H1 (cell line): ENCODE results near the gene NAGS. TPM values are rescaled to one million over a fixed set of nuclear protein-coding genes. Genes with fewer than 3 reads are reported as not detected.

Experiments used
- CTCF ChIA-PET: fragments of 300-600 bp; sonication (Branson Sonifier 250); formaldehyde crosslinking; loops from one replicate; lab custom pipeline; 2021; ENCODE audit not compliant: partially characterized antibody; lab: Charles Lee
- POLR2A ChIA-PET: fragments of 300-600 bp; sonication (Branson Sonifier 250); formaldehyde crosslinking; loops from one replicate; lab custom pipeline; 2021; ENCODE audit warnings: inconsistent platforms; ENCODE audit not compliant: partially characterized antibody; lab: Charles Lee
- DNase-seq, 2 experiments: peaks; one replicate each; pipeline versions ENCODE4 v3.0.0 to v3.0.0-alpha.2; 2010 to 2022; ENCODE audit warnings: low spot score in 2 of 2, low read depth in 1 of 2, mixed read lengths in 1 of 2
- FAIRE-seq: peaks from 2 replicates; lab custom pipeline; 2011; peaks lifted over from hg19 to GRCh38; lab: Jason Lieb, UNC
- H2AFZ ChIP-seq: 2 replicates; pipeline ENCODE4 v1.8.1; 2012; ENCODE audit warnings: low read length, inconsistent platforms
- H2AK5ac ChIP-seq: 2 replicates; pipeline ENCODE4 v1.6.1; 2013; ENCODE audit warnings: low read depth, low read length
- H2BK120ac ChIP-seq: replicated peaks from 2 replicates; pipeline ENCODE3; 2013; ENCODE audit warnings: low read depth, low read length, inconsistent platforms
- H2BK12ac ChIP-seq: 2 replicates; pipeline ENCODE4 v1.6.1; 2013; ENCODE audit warnings: low read depth, low read length
- H2BK15ac ChIP-seq: 2 replicates; pipeline ENCODE4 v1.6.1; 2013; ENCODE audit warnings: low read length
- H2BK20ac ChIP-seq: 2 replicates; pipeline ENCODE4 v1.6.1; 2013; ENCODE audit warnings: low read length
- H2BK5ac ChIP-seq: 2 replicates; pipeline ENCODE4 v1.6.1; 2013; ENCODE audit warnings: low read depth, low read length
- H3K14ac ChIP-seq: 2 replicates; pipeline ENCODE4 v1.6.1; 2013; ENCODE audit warnings: inconsistent platforms; ENCODE audit not compliant: insufficient read length
- H3K18ac ChIP-seq: 2 replicates; pipeline ENCODE4 v1.6.1; 2013; ENCODE audit warnings: low read length; ENCODE audit errors: extremely low read depth
- H3K23ac ChIP-seq: 2 replicates; pipeline ENCODE4 v1.6.1; 2013; ENCODE audit warnings: inconsistent platforms; ENCODE audit not compliant: insufficient read length
- H3K23me2 ChIP-seq: 2 replicates; pipeline ENCODE4 v1.6.1; 2013; ENCODE audit warnings: low read depth, low read length
- H3K27ac ChIP-seq: 2 replicates; pipeline ENCODE4 v1.6.1; 2011; ENCODE audit warnings: low read depth, low read length, inconsistent platforms
- H3K27me3 ChIP-seq, 4 experiments: replicated peaks in 1 of 4; 1 replicate in 1 of 4; 2 replicates in 3 of 4; pipeline versions ENCODE4 v1.6.1 to v1.8.1; 2011 to 2013; ENCODE audit warnings: low read length in 3 of 4, mild to moderate bottlenecking in 3 of 4, inconsistent platforms in 2 of 4, mixed read lengths in 2 of 4, moderate library complexity in 1 of 4; ENCODE audit not compliant: control insufficient read depth in 3 of 4, insufficient read depth in 3 of 4; ENCODE audit errors: extremely low read depth in 1 of 4
- H3K36me3 ChIP-seq, 4 experiments: 2 replicates each; pipeline versions ENCODE4 v1.6.1 to v1.8.1; 2011 to 2013; ENCODE audit warnings: mild to moderate bottlenecking in 4 of 4, low read length in 3 of 4, moderate library complexity in 2 of 4, control low read depth in 1 of 4, inconsistent platforms in 1 of 4; ENCODE audit not compliant: insufficient read depth in 4 of 4, control insufficient read depth in 2 of 4
- H3K4ac ChIP-seq: replicated peaks from 2 replicates; pipeline ENCODE3; 2013; ENCODE audit warnings: low read length, low read depth, mixed read lengths, inconsistent platforms; ENCODE audit not compliant: insufficient read length
- H3K4me1 ChIP-seq, 4 experiments: replicated peaks in 1 of 4; 1 replicate in 1 of 4; 2 replicates in 3 of 4; pipeline versions ENCODE4 v1.6.1 to v1.8.1; 2011 to 2013; ENCODE audit warnings: low read length in 3 of 4, inconsistent platforms in 2 of 4, mixed read lengths in 1 of 4; ENCODE audit not compliant: insufficient read depth in 4 of 4, control insufficient read depth in 3 of 4
- H3K4me2 ChIP-seq, 2 experiments: 2 replicates each; pipeline versions ENCODE4 v1.6.1 to v1.8.1; 2011 to 2013; ENCODE audit warnings: low read depth in 2 of 2, low read length in 2 of 2, control low read depth in 1 of 2, inconsistent platforms in 1 of 2, mild to moderate bottlenecking in 1 of 2; ENCODE audit not compliant: insufficient read depth in 1 of 2
- H3K4me3 ChIP-seq, 4 experiments: fragments of 200-600, 300-600 bp in 1 of 4; sonication (generic), shearing (Covaris generic), sonication (Bioruptor Twin) in 1 of 4; 2 replicates each; pipeline versions ENCODE4 v1.5.1 to v1.8.1; 2011 to 2016; ENCODE audit warnings: low read length in 4 of 4, low read depth in 3 of 4, control low read depth in 2 of 4, inconsistent platforms in 2 of 4, mild to moderate bottlenecking in 2 of 4, mixed read lengths in 1 of 4, moderate library complexity in 1 of 4; ENCODE audit not compliant: insufficient read depth in 2 of 4; ENCODE audit errors: extremely low read depth in 1 of 4
- H3K56ac ChIP-seq: replicated peaks from 2 replicates; pipeline ENCODE3; 2013; ENCODE audit warnings: low read depth, mild to moderate bottlenecking, mixed read lengths, low read length, inconsistent platforms; ENCODE audit not compliant: insufficient read length
- H3K79me1 ChIP-seq: 2 replicates; pipeline ENCODE4 v1.6.1; 2013; ENCODE audit warnings: low read depth, low read length, control low read depth
- H3K79me2 ChIP-seq, 2 experiments: 2 replicates each; pipeline versions ENCODE4 v1.6.1 to v1.8.1; 2012 to 2013; ENCODE audit warnings: low read length in 2 of 2, mild to moderate bottlenecking in 2 of 2, inconsistent platforms in 1 of 2; ENCODE audit not compliant: insufficient read depth in 2 of 2, control insufficient read depth in 1 of 2
- H3K9ac ChIP-seq, 4 experiments: replicated peaks in 1 of 4; 1 replicate in 1 of 4; 2 replicates in 3 of 4; pipeline versions ENCODE4 v1.6.1 to v1.8.1; 2011 to 2013; ENCODE audit warnings: low read depth in 3 of 4, low read length in 3 of 4, control low read depth in 2 of 4, mild to moderate bottlenecking in 2 of 4, moderate library complexity in 2 of 4, inconsistent platforms in 1 of 4; ENCODE audit errors: extremely low read depth in 1 of 4
- H3K9me3 ChIP-seq, 2 experiments: 2 replicates each; pipeline versions ENCODE4 v1.6.1 to v1.8.1; 2012 to 2013; ENCODE audit warnings: mild to moderate bottlenecking in 2 of 2, moderate library complexity in 2 of 2, control low read depth in 1 of 2, inconsistent platforms in 1 of 2, low read depth in 1 of 2, low read length in 1 of 2, mixed read lengths in 1 of 2; ENCODE audit not compliant: insufficient read depth in 2 of 2
- H4K20me1 ChIP-seq, 2 experiments: replicated peaks in 1 of 2; 2 replicates each; pipeline versions ENCODE3 to v1.8.1; 2011 to 2013; ENCODE audit warnings: inconsistent platforms in 2 of 2, low read length in 2 of 2, mild to moderate bottlenecking in 1 of 2; ENCODE audit not compliant: insufficient read depth in 2 of 2, control insufficient read depth in 1 of 2
- H4K5ac ChIP-seq: 2 replicates; pipeline ENCODE4 v1.6.1; 2013; ENCODE audit warnings: low read length, low read depth, mixed read lengths, inconsistent platforms; ENCODE audit not compliant: insufficient read length
- H4K8ac ChIP-seq: 2 replicates; pipeline ENCODE4 v1.8.0; 2013; ENCODE audit warnings: mild to moderate bottlenecking, moderate library complexity, low read length, inconsistent platforms; ENCODE audit not compliant: insufficient read depth; ENCODE audit errors: extremely low read depth
- H4K91ac ChIP-seq: replicated peaks from 2 replicates; pipeline ENCODE3; 2013; ENCODE audit warnings: low read length, mixed read lengths, inconsistent platforms; ENCODE audit not compliant: insufficient read length
- BRCA1 ChIP-seq: IDR thresholded peaks from 2 replicates; pipeline ENCODE4 v1.6.1; 2012; ENCODE audit warnings: low read depth, low read length, improper control_type of control experiment
- KDM1A ChIP-seq: fragments of 200-600, 300-600 bp; sonication (generic); IDR thresholded peaks from 2 replicates; pipeline ENCODE4 v1.7.1; 2016; ENCODE audit warnings: mild to moderate bottlenecking, low read length, borderline replicate concordance
- RNF2 ChIP-seq: fragments of 200-900, 300-1000 bp; sonication (generic); IDR thresholded peaks from 2 replicates; pipeline ENCODE4 v1.7.1; 2016; ENCODE audit warnings: borderline replicate concordance, low read depth, mild to moderate bottlenecking, antibody characterized with exemption, low read length; ENCODE audit not compliant: poor library complexity, severe bottlenecking; ENCODE audit errors: missing control alignments
- SAP30 ChIP-seq: fragments of 300-600 bp; sonication (generic); IDR thresholded peaks from 2 replicates; pipeline ENCODE4 v1.7.1; 2012; ENCODE audit warnings: low read length, moderate library complexity, mild to moderate bottlenecking, inconsistent platforms; ENCODE audit not compliant: insufficient read depth, insufficient replicate concordance
- SP4 ChIP-seq: IDR thresholded peaks from 2 replicates; pipeline ENCODE4 v1.6.1; 2012; ENCODE audit warnings: low read length, inconsistent platforms
- SRF ChIP-seq: IDR thresholded peaks from 2 replicates; pipeline ENCODE4 v1.6.1; 2011; ENCODE audit warnings: mild to moderate bottlenecking, low read depth, low read length, moderate library complexity
- TBP ChIP-seq: IDR thresholded peaks from 2 replicates; pipeline ENCODE4 v1.6.1; 2011; ENCODE audit warnings: low read depth, low read length, improper control_type of control experiment
- TCF12 ChIP-seq: IDR thresholded peaks from 2 replicates; pipeline ENCODE4 v1.6.1; 2011; ENCODE audit warnings: low read depth, mild to moderate bottlenecking, low read length
- ZNF274 ChIP-seq: IDR thresholded peaks from 2 replicates; pipeline ENCODE4 v1.7.0; 2012; ENCODE audit warnings: low read length, borderline replicate concordance; ENCODE audit errors: extremely low read depth
- WGBS, 2 experiments: shearing (Covaris generic) in 1 of 2; methylation state at CpG; one replicate each; pipeline versions ENCODE4 v1.1.6 to v1.1.7; 2013 to 2015; ENCODE audit warnings: low lambda C conversion rate in 2 of 2, mixed read lengths in 2 of 2, inconsistent platforms in 1 of 2, low coverage in 1 of 2, missing lambda C conversion rate in 1 of 2; ENCODE audit not compliant: insufficient replicate concordance in 2 of 2, insufficient coverage in 1 of 2, insufficient read length in 1 of 2; ENCODE audit errors: extremely low coverage in 1 of 2, missing lambda C conversion rate in 1 of 2; 5-methylcytosine and 5-hydroxymethylcytosine counted together
- polyA plus RNA-seq, 7 experiments: library from polyadenylated mRNA; depleted of rRNA in 3 of 7; stranded (reverse) in 5 of 7; unstranded in 2 of 7; fragments of >200 nt in 5 of 7; fragments of 200-250 nt in 2 of 7; gene quantifications; 1 replicate in 5 of 7; 2 replicates in 1 of 7; 4 replicates in 1 of 7; pipeline versions ENCODE4 v1.2.1 to v1.2.3, GENCODE V29; 2011 to 2013; ENCODE audit warnings: missing spikeins in 2 of 7, mixed read lengths in 2 of 7
- total RNA-seq: library from RNA; stranded (reverse); fragmentation: NEBNext Ultra II Directional; extraction: Animal tissue kit (Norgen Biotek cat#: 25700); gene quantifications from 2 replicates; pipeline ENCODE4 v1.2.1, GENCODE V29; 2021
- TF ChIP-seq, protein P1 (sequence below): IDR thresholded peaks from 2 replicates; pipeline ENCODE4 v1.6.1; 2012; ENCODE audit warnings: inconsistent platforms

Gene NAGS
- total and polyA plus RNA-seq, 2 of the 8 experiments (the other 6 are each of a cell fraction or from before 2014, with no cell fraction given), result 4.0 to 5.1 TPM

DNA sequence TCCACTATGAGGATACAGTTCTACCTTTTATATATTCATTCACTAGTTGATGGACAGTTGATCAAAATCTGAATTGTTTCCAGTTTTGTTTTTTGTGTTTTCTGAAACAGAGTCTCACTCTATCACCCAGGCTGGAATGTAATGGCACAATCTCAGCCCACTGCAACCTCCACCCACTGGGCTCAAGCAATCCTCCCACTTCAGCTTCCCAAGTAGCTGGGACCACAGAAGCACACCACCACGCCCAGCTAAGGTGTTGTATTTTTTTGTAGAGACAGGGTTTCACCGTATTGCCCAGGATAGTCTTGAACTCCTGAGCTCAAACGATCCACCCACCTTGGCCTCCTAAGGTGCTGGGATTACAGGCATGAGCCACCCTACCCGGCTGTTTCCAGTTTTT, 41.1 kb downstream of the NAGS start:
- Histone ChIP-seq H2BK120ac (no peak overlapping the region), H3K79me1 (peaks cover 4% of the 10 kb centered on the region), H2BK5ac (no peak overlapping the region), H3K36me3 (peaks cover 4 to 42% (median 17%) of the 10 kb centered on the region in 4 experiments), H3K23ac (no peak overlapping the region), H2BK12ac (no peak overlapping the region), H4K5ac (no peak overlapping the region), H3K27me3 (no peaks in the 10 kb centered on the region), H3K79me2 (peaks cover 0 to 76% of the 10 kb centered on the region in 2 experiments; a peak in 2 of 4 replicates), H3K4me2 (no peak overlapping the region), H3K4me1 (no peaks in the 10 kb centered on the region), H3K27ac (no peak overlapping the region), H2AFZ (no peak overlapping the region), H4K91ac (no peak overlapping the region), H3K9ac (no peak overlapping the region), H3K9me3 (no peaks in the 10 kb centered on the region; a peak in 1 of 4 replicates), H4K8ac (no peak overlapping the region), H2BK20ac (no peak overlapping the region), H3K14ac (no peak overlapping the region), H4K20me1 (peaks cover 7 to 8% of the 10 kb centered on the region in 2 experiments), H2AK5ac (no peak overlapping the region), H3K4me3 (no peak overlapping the region), H3K18ac (no peak overlapping the region)
- POLR2A ChIA-PET, result interaction anchor here (0.7 to 7.4 kb wide), 5 partner anchors 18 to 47 kb away, joined by 3 to 55 read pairs (median 9); no protein-coding TSS in a partner anchor
- CTCF ChIA-PET, result interaction anchor here (1.0 to 9.5 kb wide), 4 partner anchors 18 to 105 kb away, joined by 3 to 108 read pairs (median 4); partner anchors contain the start of gene PPY
- DNase-seq, result no peak
- 94% methylated on average over 4 of the region's 4 CpGs; no CpG with 5 or more reads in 1 of the 2 experiments for WGBS, 2 experiments
- TF ChIP-seq SAP30 (no peak), RNF2 (no peak), TBP (no peak), ZNF274 (no peak), TCF12 (no peak), KDM1A (no peak), SP4 (no peak), BRCA1 (no peak), SRF (no peak)
- TF ChIP-seq, protein P1, sequence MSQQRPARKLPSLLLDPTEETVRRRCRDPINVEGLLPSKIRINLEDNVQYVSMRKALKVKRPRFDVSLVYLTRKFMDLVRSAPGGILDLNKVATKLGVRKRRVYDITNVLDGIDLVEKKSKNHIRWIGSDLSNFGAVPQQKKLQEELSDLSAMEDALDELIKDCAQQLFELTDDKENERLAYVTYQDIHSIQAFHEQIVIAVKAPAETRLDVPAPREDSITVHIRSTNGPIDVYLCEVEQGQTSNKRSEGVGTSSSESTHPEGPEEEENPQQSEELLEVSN, result no peak
- TF ChIP-seq, all 59 proteins: peak for 0
- Histone ChIP-seq H3K23me2 (no peaks in the 10 kb centered on the region), H2BK15ac (no peak overlapping the region), H3K56ac (no peak overlapping the region), H3K4ac (no peak overlapping the region)
- no peak for FAIRE-seq
